Caco-2 (cell line): ENCODE results near the gene GMPPA. TPM values are rescaled to one million over a fixed set of nuclear protein-coding genes. Genes with fewer than 3 reads are reported as not detected.

ENCODE experiments used
- BruUV-seq: library from RNA; stranded (reverse); fragments of 400-500 nt; replicated peaks from 2 replicates; lab custom pipeline; 2021; lab: Mats Ljungman, UMichigan
- CTCF ChIA-PET: fragments of 300-600 bp; sonication (Branson Sonifier 250); formaldehyde crosslinking; loops from one replicate; lab custom pipeline; 2022; ENCODE audit warnings: antibody characterized with exemption; lab: Charles Lee
- POLR2A ChIA-PET: fragments of 300-600 bp; sonication (Branson Sonifier 250); formaldehyde crosslinking; loops from one replicate; lab custom pipeline; 2022; ENCODE audit warnings: antibody characterized with exemption; lab: Charles Lee
- DNase-seq, 2 experiments: peaks; one replicate each; pipeline versions ENCODE4 v3.0.0 to v3.0.0-alpha.2; 2020 to 2022
- H3K27me3 ChIP-seq: replicated peaks from 2 replicates; pipeline ENCODE4 v1.6.0; 2011; ENCODE audit warnings: low read length; ENCODE audit not compliant: control insufficient read depth, insufficient read depth
- H3K36me3 ChIP-seq: 2 replicates; pipeline ENCODE4 v1.5.1; 2011; ENCODE audit warnings: low read length; ENCODE audit not compliant: control insufficient read depth, insufficient read depth
- H3K4me1 ChIP-seq: fragments of 250-450 bp; sonication (Bioruptor Pico); 2 replicates; pipeline ENCODE4 v1.5.1; 2020; ENCODE audit warnings: mild to moderate bottlenecking
- H3K4me3 ChIP-seq: 2 replicates; pipeline ENCODE4 v1.5.1; 2011; ENCODE audit warnings: low read depth, mild to moderate bottlenecking, control low read depth, low read length
- H3K9me3 ChIP-seq: fragments of 250-450 bp; sonication (Bioruptor Pico); 2 replicates; pipeline ENCODE4 v1.5.1; 2020; ENCODE audit warnings: mild to moderate bottlenecking, moderate library complexity
- H3K27ac Mint-ChIP-seq: one replicate; pipeline ENCODE4 v1.8.0; 2022; ENCODE audit warnings: mixed read lengths; ENCODE audit not compliant: unreplicated experiment
- H3K27me3 Mint-ChIP-seq: one replicate; pipeline ENCODE4 v1.8.0; 2022; ENCODE audit warnings: mixed read lengths; ENCODE audit not compliant: insufficient read depth, unreplicated experiment
- H3K36me3 Mint-ChIP-seq: one replicate; pipeline ENCODE4 v1.8.0; 2022; ENCODE audit warnings: mild to moderate bottlenecking, mixed read lengths; ENCODE audit not compliant: insufficient read depth, unreplicated experiment
- H3K4me1 Mint-ChIP-seq: one replicate; pipeline ENCODE4 v1.8.0; 2022; ENCODE audit warnings: low read depth, mixed read lengths; ENCODE audit not compliant: unreplicated experiment
- H3K4me3 Mint-ChIP-seq: one replicate; pipeline ENCODE4 v1.8.0; 2022; ENCODE audit warnings: mild to moderate bottlenecking, moderate library complexity, mixed read lengths; ENCODE audit not compliant: unreplicated experiment
- H3K9me3 Mint-ChIP-seq: one replicate; pipeline ENCODE4 v1.8.0; 2022; ENCODE audit warnings: mixed read lengths; ENCODE audit not compliant: unreplicated experiment
- CTCF ChIP-seq, 2 experiments: fragments of 200-600 bp in 1 of 2; IDR thresholded peaks; 1 replicate in 1 of 2; 2 replicates in 1 of 2; pipeline versions ENCODE4 v1.5.1 to v1.8.0; 2011 to 2022; ENCODE audit warnings: antibody characterized with exemption in 1 of 2, control low read depth in 1 of 2, inconsistent platforms in 1 of 2, low read depth in 1 of 2, low read length in 1 of 2, mild to moderate bottlenecking in 1 of 2, moderate library complexity in 1 of 2; ENCODE audit not compliant: insufficient read depth in 1 of 2, severe bottlenecking in 1 of 2, unreplicated experiment in 1 of 2
- intact Hi-C: fragments of 100-400 bp; cut with micrococcal nuclease; formaldehyde crosslinking; loops from one replicate; pipeline ENCODE4 v1.10.0; 2022; ENCODE audit not compliant: unreplicated experiment
- total RNA-seq: library from RNA; stranded (reverse); gene quantifications from 2 replicates; pipeline ENCODE4 v1.2.3, GENCODE V29; 2022

The GMPPA gene
- total RNA-seq, 1 experiment from 2014 or later = 53.7 TPM

GRCh38 chr2:219511547-219512325, 13.0 kb downstream of the GMPPA start:
- CTCF ChIA-PET = interaction anchor here (0.6 to 4.7 kb wide), 6 partner anchors 9 to 233 kb away, joined by 3 to 80 read pairs (median 6); partner anchors contain the start of gene GMPPA
- intact Hi-C loops = no loop called here
- Mint-ChIP-seq H3K27ac (no peak overlapping the region), H3K36me3 (no peaks in the 10 kb centered on the region), H3K4me3 (no peak overlapping the region), H3K4me1 (peaks cover 18% of the 10 kb centered on the region), H3K27me3 (peaks cover 26% of the 10 kb centered on the region), H3K9me3 (no peaks in the 10 kb centered on the region)
- no TSS peak for BruUV-seq
- no peak for TF ChIP-seq CTCF (IDR thresholded peaks at IDR 0.05; ENCODE audit: insufficient read depth in 1 of 2, low read depth in 1 of 2, low read length in 1 of 2, severe bottlenecking in 1 of 2, unreplicated experiment in 1 of 2)
- H3K4me1 ChIP-seq = peaks cover 12% of the 10 kb centered on the region
- POLR2A ChIA-PET = interaction anchor here (0.9 kb wide), 1 partner anchor 13 kb away, joined by 3 read pairs; the partner anchor contains the start of gene GMPPA
- H3K9me3 ChIP-seq = no peaks in the 10 kb centered on the region
- peaks cover 5% of the 10 kb centered on the region; the same call in 1 of the 2 replicates for H3K27me3 ChIP-seq
- no peak overlapping the region for H3K4me3 ChIP-seq
- no peak for DNase-seq
- H3K36me3 ChIP-seq = no peaks in the 10 kb centered on the region

- H3K4me3 ChIP-seq = no peak overlapping the region
Measured at GRCh38 chr2:219512524-219513216, 14.0 kb downstream of the GMPPA start.

More at GRCh38 chr2:219512524-219513216, 14.0 kb downstream of the GMPPA start:
- no peak overlapping the region for H3K4me3 Mint-ChIP-seq
- H3K9me3 Mint-ChIP-seq = no peaks in the 10 kb centered on the region
- ChIA-PET CTCF (interaction anchor here (0.5 to 4.7 kb wide), 5 partner anchors 8 to 17 kb away, joined by 3 to 80 read pairs (median 4); partner anchors contain the start of gene GMPPA), POLR2A (no interaction called here)
- H3K4me1 Mint-ChIP-seq = peaks cover 18% of the 10 kb centered on the region
- peaks cover 31% of the 10 kb centered on the region for H3K27me3 Mint-ChIP-seq
- no peak for TF ChIP-seq CTCF (IDR thresholded peaks at IDR 0.05; ENCODE audit: insufficient read depth in 1 of 2, low read depth in 1 of 2, low read length in 1 of 2, severe bottlenecking in 1 of 2, unreplicated experiment in 1 of 2)
- H3K36me3 Mint-ChIP-seq = no peaks in the 10 kb centered on the region
- Histone ChIP-seq H3K4me1 (peaks cover 12% of the 10 kb centered on the region), H3K36me3 (no peaks in the 10 kb centered on the region), H3K9me3 (no peaks in the 10 kb centered on the region), H3K27me3 (peaks cover 5% of the 10 kb centered on the region; the same call in 1 of the 2 replicates)
- no peak for DNase-seq
- intact Hi-C loops = no loop called here
- H3K27ac Mint-ChIP-seq = no peak overlapping the region
- no TSS peak for BruUV-seq
